ENCODE results near the gene GM2A. TPM values are rescaled to one million over a fixed set of nuclear protein-coding genes. Genes with fewer than 3 reads are reported as not detected.
"Not testable (repeated sequence)": the region's sequence is repeated elsewhere in the genome, so short reads cannot be mapped to it uniquely, and the experiment has no call there.

The GM2A gene
- total RNA-seq, 1 donor from 2014 or later: 27.6 TPM

GRCh38 chr5:151228986-151229385 lies 24.0 kb upstream of the GM2A start:
- Mint-ChIP-seq H3K4me1 (peaks cover 3% of the 10 kb centered on the region), H3K4me3 (no peak overlapping the region), H3K27ac (ENCODE audit: unreplicated experiment) (no peak overlapping the region)

GRCh38 chr5:151230048-151230680 lies 22.8 kb upstream of the GM2A start:
- no peaks in the 10 kb centered on the region for H3K9me3 Mint-ChIP-seq
- H3K27me3 Mint-ChIP-seq (ENCODE audit: low read depth): peaks cover 9% of the 10 kb centered on the region
- no peak for DNase-seq (ENCODE audit: low read depth, low spot score)
- H3K27ac Mint-ChIP-seq (ENCODE audit: unreplicated experiment): no peak overlapping the region
- no peak overlapping the region for H3K4me3 Mint-ChIP-seq
- TF ChIP-seq CTCF (conservative IDR thresholded peaks at IDR 0.05): no peak
- no peaks in the 10 kb centered on the region for H3K4me1 Mint-ChIP-seq
- no peaks in the 10 kb centered on the region for H3K36me3 Mint-ChIP-seq (ENCODE audit: low read depth)

More at GRCh38 chr5:151228986-151229385, 24.0 kb upstream of the GM2A start:
- H3K9me3 Mint-ChIP-seq: no peaks in the 10 kb centered on the region
- no peaks in the 10 kb centered on the region for H3K36me3 Mint-ChIP-seq (ENCODE audit: low read depth)
- DNase-seq (ENCODE audit: low read depth, low spot score): no peak
- no peak for TF ChIP-seq CTCF (conservative IDR thresholded peaks at IDR 0.05)
- H3K27me3 Mint-ChIP-seq (ENCODE audit: low read depth): peaks cover 9% of the 10 kb centered on the region

GRCh38 chr5:151231359-151231758 lies 21.6 kb upstream of the GM2A start:
- Mint-ChIP-seq H3K36me3 (ENCODE audit: low read depth) (no peaks in the 10 kb centered on the region), H3K9me3 (no peaks in the 10 kb centered on the region), H3K4me1 (no peaks in the 10 kb centered on the region), H3K27ac (ENCODE audit: unreplicated experiment) (no peak overlapping the region), H3K4me3 (no peak overlapping the region), H3K27me3 (ENCODE audit: low read depth) (peaks cover 9% of the 10 kb centered on the region)
- no peak for TF ChIP-seq CTCF (conservative IDR thresholded peaks at IDR 0.05)
- DNase-seq (ENCODE audit: low read depth, low spot score): no peak

- no peak overlapping the region for H3K27ac Mint-ChIP-seq (ENCODE audit: unreplicated experiment)
- TF ChIP-seq CTCF (conservative IDR thresholded peaks at IDR 0.05): no peak
- no peaks in the 10 kb centered on the region for H3K9me3 Mint-ChIP-seq
- peaks cover 8% of the 10 kb centered on the region for H3K4me1 Mint-ChIP-seq
- DNase-seq (ENCODE audit: low read depth, low spot score): no peak
- no peaks in the 10 kb centered on the region for H3K36me3 Mint-ChIP-seq (ENCODE audit: low read depth)
- H3K4me3 Mint-ChIP-seq: no peak overlapping the region
- H3K27me3 Mint-ChIP-seq (ENCODE audit: low read depth): peaks cover 9% of the 10 kb centered on the region
These were observed 19.3 kb upstream of the GM2A start for GRCh38 chr5:151233616-151234085.

- Mint-ChIP-seq H3K36me3 (ENCODE audit: low read depth) (no peaks in the 10 kb centered on the region), H3K4me1 (peaks cover 9% of the 10 kb centered on the region), H3K27ac (ENCODE audit: unreplicated experiment) (no peak overlapping the region), H3K4me3 (no peak overlapping the region), H3K27me3 (ENCODE audit: low read depth) (peaks cover 6% of the 10 kb centered on the region), H3K9me3 (no peaks in the 10 kb centered on the region)
- no peak for DNase-seq (ENCODE audit: low read depth, low spot score)
- no peak for TF ChIP-seq CTCF (conservative IDR thresholded peaks at IDR 0.05)
These were observed 18.3 kb upstream of the GM2A start for GRCh38 chr5:151234476-151235238.

- DNase-seq (ENCODE audit: low read depth, low spot score); H3K4me3 Mint-ChIP-seq; H3K27me3 Mint-ChIP-seq (ENCODE audit: low read depth); H3K4me1 Mint-ChIP-seq; H3K36me3 Mint-ChIP-seq (ENCODE audit: low read depth); H3K27ac Mint-ChIP-seq (ENCODE audit: unreplicated experiment); H3K9me3 Mint-ChIP-seq: not testable (repeated sequence)
These were observed 17.8 kb upstream of the GM2A start for GRCh38 chr5:151235239-151235571.

All from neural crest cell (in vitro differentiated cells).